Measurements from ENCODE around the gene FANCI.

GRCh38 chr15:89299896-89300295 is 56.1 kb downstream of the FANCI start:
- no peak for TF ChIP-seq CTCF (IDR thresholded peaks at IDR 0.05)
- TF ChIP-seq POLR2A (IDR thresholded peaks at IDR 0.05) = no peak

Measured in uterus (tissue), 2 donors.